ENCODE results near the gene ARL3.
A peak's percentile ranks its signal among the peaks of the same experiment; 100 is the strongest.

The ARL3 gene

GRCh38 chr10:102713539-102713813 is 721 bp downstream of the ARL3 start:
- H3K4me3 ChIP-seq (ENCODE audit: low read length), result peak overlapping the region; percentile 77
- peaks cover 55% of the 10 kb centered on the region for H3K4me1 ChIP-seq (ENCODE audit: control insufficient read depth, low read length)
- H3K79me2 ChIP-seq (ENCODE audit: control insufficient read depth, low read length), result peaks cover 89% of the 10 kb centered on the region
- H3K27me3 ChIP-seq (ENCODE audit: control insufficient read depth, low read length), result no peaks in the 10 kb centered on the region
- H3K9me3 ChIP-seq (ENCODE audit: control insufficient read depth, insufficient read depth, low read length), result no peaks in the 10 kb centered on the region
- peaks cover 30% of the 10 kb centered on the region for H3K36me3 ChIP-seq (ENCODE audit: control insufficient read depth, low read length)
- H3K27ac ChIP-seq (ENCODE audit: low read depth, low read length), result peak overlapping the region; percentile 88
- no peaks in the 10 kb centered on the region for H4K20me1 ChIP-seq (ENCODE audit: control insufficient read depth, insufficient read depth, low read depth, low read length)
- peaks cover 13% of the 10 kb centered on the region for H3F3A ChIP-seq (ENCODE audit: control insufficient read depth, insufficient read depth)
- TF ChIP-seq CTCF (IDR thresholded peaks at IDR 0.05; ENCODE audit: low read depth, low read length, poor library complexity, severe bottlenecking) (no peak), EZH2phosphoT487 (IDR thresholded peaks at IDR 0.05; ENCODE audit: borderline replicate concordance, low read length) (no peak)
- H3K9me2 ChIP-seq (replicated peaks; ENCODE audit: control insufficient read depth, low read length), result no peaks in the 10 kb centered on the region
- peak overlapping the region; percentile 84 for H3K4me2 ChIP-seq (ENCODE audit: low read length)

GRCh38 chr10:102712843-102713538 is 1.2 kb downstream of the ARL3 start:
- peaks cover 89% of the 10 kb centered on the region for H3K79me2 ChIP-seq (ENCODE audit: control insufficient read depth, low read length)
- H3K4me1 ChIP-seq (ENCODE audit: control insufficient read depth, low read length), result peaks cover 52% of the 10 kb centered on the region

GRCh38 chr10:102712089-102712488 is 2.1 kb downstream of the ARL3 start:
- H3K9me3 ChIP-seq (ENCODE audit: control insufficient read depth, insufficient read depth, low read length), result no peaks in the 10 kb centered on the region
- H3K36me3 ChIP-seq (ENCODE audit: control insufficient read depth, low read length), result peaks cover 18% of the 10 kb centered on the region
- H3K4me1 ChIP-seq (ENCODE audit: control insufficient read depth, low read length), result peaks cover 51% of the 10 kb centered on the region
- peaks cover 13% of the 10 kb centered on the region for H3F3A ChIP-seq (ENCODE audit: control insufficient read depth, insufficient read depth)
- H3K27me3 ChIP-seq (ENCODE audit: control insufficient read depth, low read length), result no peaks in the 10 kb centered on the region
- H3K27ac ChIP-seq (ENCODE audit: low read depth, low read length), result peak overlapping the region; percentile 88
- TF ChIP-seq CTCF (IDR thresholded peaks at IDR 0.05; ENCODE audit: low read depth, low read length, poor library complexity, severe bottlenecking), result no peak
- no peak for TF ChIP-seq EZH2phosphoT487 (IDR thresholded peaks at IDR 0.05; ENCODE audit: borderline replicate concordance, low read length)
- H3K79me2 ChIP-seq (ENCODE audit: control insufficient read depth, low read length), result peaks cover 88% of the 10 kb centered on the region
- peak overlapping the region; percentile 77 for H3K4me3 ChIP-seq (ENCODE audit: low read length)
- H3K9me2 ChIP-seq (replicated peaks; ENCODE audit: control insufficient read depth, low read length), result no peaks in the 10 kb centered on the region
- peak overlapping the region; percentile 84 for H3K4me2 ChIP-seq (ENCODE audit: low read length)
- no peaks in the 10 kb centered on the region for H4K20me1 ChIP-seq (ENCODE audit: control insufficient read depth, insufficient read depth, low read depth, low read length)

More at GRCh38 chr10:102712843-102713538, 1.2 kb downstream of the ARL3 start:
- no peaks in the 10 kb centered on the region for H3K9me3 ChIP-seq (ENCODE audit: control insufficient read depth, insufficient read depth, low read length)
- H3K4me3 ChIP-seq (ENCODE audit: low read length), result peak overlapping the region; percentile 77
- H3K27ac ChIP-seq (ENCODE audit: low read depth, low read length), result peak overlapping the region; percentile 88
- TF ChIP-seq CTCF (IDR thresholded peaks at IDR 0.05; ENCODE audit: low read depth, low read length, poor library complexity, severe bottlenecking) (no peak), EZH2phosphoT487 (IDR thresholded peaks at IDR 0.05; ENCODE audit: borderline replicate concordance, low read length) (no peak)
- H3K27me3 ChIP-seq (ENCODE audit: control insufficient read depth, low read length), result no peaks in the 10 kb centered on the region
- H3K9me2 ChIP-seq (replicated peaks; ENCODE audit: control insufficient read depth, low read length), result no peaks in the 10 kb centered on the region
- peak overlapping the region; percentile 84 for H3K4me2 ChIP-seq (ENCODE audit: low read length)
- H3K36me3 ChIP-seq (ENCODE audit: control insufficient read depth, low read length), result peaks cover 26% of the 10 kb centered on the region
- H3F3A ChIP-seq (ENCODE audit: control insufficient read depth, insufficient read depth), result peaks cover 13% of the 10 kb centered on the region
- no peaks in the 10 kb centered on the region for H4K20me1 ChIP-seq (ENCODE audit: control insufficient read depth, insufficient read depth, low read depth, low read length)
